Measurements from ENCODE around the gene OR6N2.
A peak's percentile ranks its signal among the peaks of the same experiment; 100 is the strongest.

GRCh38 chr1:158819461-158820443 is 38.7 kb upstream of the OR6N2 start:
- TF ChIP-seq MYC (IDR thresholded peaks at IDR 0.05; ENCODE audit: low read depth, low read length): no peak
- no peak for TF ChIP-seq MYC (CRISPR knock-in tag; IDR thresholded peaks at IDR 0.05; ENCODE audit: borderline replicate concordance, low read depth)
- no peak for TF ChIP-seq MIER1 (IDR thresholded peaks at IDR 0.05; ENCODE audit: low read depth)
- no peak for TF ChIP-seq SIN3A (IDR thresholded peaks at IDR 0.05; ENCODE audit: borderline replicate concordance in 2 of 2, control insufficient read depth in 1 of 2, low read depth in 2 of 2, low read length in 2 of 2)
- no peak for TF ChIP-seq KAT7 (CRISPR knock-in tag; IDR thresholded peaks at IDR 0.05; ENCODE audit: borderline replicate concordance)
- TF ChIP-seq, protein P1, sequence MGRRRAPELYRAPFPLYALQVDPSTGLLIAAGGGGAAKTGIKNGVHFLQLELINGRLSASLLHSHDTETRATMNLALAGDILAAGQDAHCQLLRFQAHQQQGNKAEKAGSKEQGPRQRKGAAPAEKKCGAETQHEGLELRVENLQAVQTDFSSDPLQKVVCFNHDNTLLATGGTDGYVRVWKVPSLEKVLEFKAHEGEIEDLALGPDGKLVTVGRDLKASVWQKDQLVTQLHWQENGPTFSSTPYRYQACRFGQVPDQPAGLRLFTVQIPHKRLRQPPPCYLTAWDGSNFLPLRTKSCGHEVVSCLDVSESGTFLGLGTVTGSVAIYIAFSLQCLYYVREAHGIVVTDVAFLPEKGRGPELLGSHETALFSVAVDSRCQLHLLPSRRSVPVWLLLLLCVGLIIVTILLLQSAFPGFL (CRISPR knock-in tag; IDR thresholded peaks at IDR 0.05): no peak
- TF ChIP-seq CTCF (IDR thresholded peaks at IDR 0.05 in 2 of 3, conservative IDR thresholded peaks at IDR 0.05 in 1 of 3; ENCODE audit: insufficient read depth in 2 of 3, low read depth in 1 of 3, low read length in 3 of 3): no peak
- TF ChIP-seq ELF1 (tag; IDR thresholded peaks at IDR 0.05): peak; percentile 39; the same call in 1 of the 2 replicates
- TF ChIP-seq HMGXB4 (CRISPR knock-in tag; IDR thresholded peaks at IDR 0.05): no peak
- TF ChIP-seq EP300 (IDR thresholded peaks at IDR 0.05; ENCODE audit: low read length): peak; percentile 97
- TF ChIP-seq, protein P2, sequence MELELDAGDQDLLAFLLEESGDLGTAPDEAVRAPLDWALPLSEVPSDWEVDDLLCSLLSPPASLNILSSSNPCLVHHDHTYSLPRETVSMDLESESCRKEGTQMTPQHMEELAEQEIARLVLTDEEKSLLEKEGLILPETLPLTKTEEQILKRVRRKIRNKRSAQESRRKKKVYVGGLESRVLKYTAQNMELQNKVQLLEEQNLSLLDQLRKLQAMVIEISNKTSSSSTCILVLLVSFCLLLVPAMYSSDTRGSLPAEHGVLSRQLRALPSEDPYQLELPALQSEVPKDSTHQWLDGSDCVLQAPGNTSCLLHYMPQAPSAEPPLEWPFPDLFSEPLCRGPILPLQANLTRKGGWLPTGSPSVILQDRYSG (tag; conservative IDR thresholded peaks at IDR 0.05; ENCODE audit: low read depth): no peak
- TF ChIP-seq POLR2AphosphoS5 (IDR thresholded peaks at IDR 0.05; ENCODE audit: control insufficient read depth, insufficient read depth, low read depth, low read length): peak; percentile 74
- no peak for TF ChIP-seq NR2C2 (CRISPR knock-in tag; IDR thresholded peaks at IDR 0.05)
- TF ChIP-seq NR2C2 (tag; IDR thresholded peaks at IDR 0.05): peak; percentile 61
- no peak for TF ChIP-seq MAX (CRISPR knock-in tag; IDR thresholded peaks at IDR 0.05)
- no peak for TF ChIP-seq FOXA1 (IDR thresholded peaks at IDR 0.05; ENCODE audit: borderline replicate concordance)

All from K562 (cell line).